CD14-positive monocyte (primary cell): Measurements from ENCODE around the gene AQP12A. TPM values are rescaled to one million over a fixed set of nuclear protein-coding genes. Genes with fewer than 3 reads are reported as not detected.

Source experiments
- DNase-seq, 3 donors: peaks; one replicate each; pipeline ENCODE4 v3.0.0-alpha.2; 2011 to 2022
- H2AFZ ChIP-seq: 2 replicates; pipeline ENCODE4 v1.6.0; 2012; ENCODE audit warnings: mild to moderate bottlenecking, low read depth, low read length, inconsistent platforms; ENCODE audit not compliant: insufficient read depth, poor library complexity, severe bottlenecking
- H3K27ac ChIP-seq, 2 donors: 1 replicate in 1 of 2; 2 replicates in 1 of 2; pipeline ENCODE4 v1.5.1; 2012 to 2013; ENCODE audit warnings: low read length in 2 of 2, control low read depth in 1 of 2, inconsistent platforms in 1 of 2, low read depth in 1 of 2, mild to moderate bottlenecking in 1 of 2
- H3K27me3 ChIP-seq, 2 donors: one replicate each; pipeline versions ENCODE4 v1.6.0 to v1.6.1; 2011 to 2013; ENCODE audit warnings: low read length in 2 of 2; ENCODE audit not compliant: control insufficient read depth in 2 of 2, insufficient read depth in 2 of 2
- H3K36me3 ChIP-seq, 2 donors: replicated peaks in 1 of 2; 1 replicate in 1 of 2; 2 replicates in 1 of 2; pipeline versions ENCODE4 v1.5.1 to v1.6.1; 2012 to 2013; ENCODE audit warnings: low read length in 2 of 2, control low read depth in 1 of 2, inconsistent platforms in 1 of 2, mild to moderate bottlenecking in 1 of 2; ENCODE audit not compliant: insufficient read depth in 2 of 2, control insufficient read depth in 1 of 2
- H3K4me1 ChIP-seq, 2 donors: 1 replicate in 1 of 2; 2 replicates in 1 of 2; pipeline versions ENCODE4 v1.5.1 to v1.6.1; 2012 to 2013; ENCODE audit warnings: low read length in 2 of 2, control low read depth in 1 of 2, inconsistent platforms in 1 of 2, mild to moderate bottlenecking in 1 of 2, moderate library complexity in 1 of 2; ENCODE audit not compliant: insufficient read depth in 2 of 2, control insufficient read depth in 1 of 2
- H3K4me2 ChIP-seq: replicated peaks from 2 replicates; pipeline ENCODE3; 2012; ENCODE audit warnings: low read length, moderate library complexity, mild to moderate bottlenecking; ENCODE audit not compliant: poor library complexity, severe bottlenecking; ENCODE audit errors: extremely low read depth
- H3K4me3 ChIP-seq, 3 experiments: fragments of 200-600 bp in 1 of 3; sonication (generic) in 1 of 3; replicated peaks in 1 of 3; 1 replicate in 2 of 3; 2 replicates in 1 of 3; pipeline ENCODE4 v1.5.1; 2011 to 2013; ENCODE audit warnings: low read length in 3 of 3, mild to moderate bottlenecking in 3 of 3, control low read depth in 2 of 3, low read depth in 2 of 3, inconsistent platforms in 1 of 3, moderate library complexity in 1 of 3
- H3K79me2 ChIP-seq: 2 replicates; pipeline ENCODE4 v1.6.0; 2012; ENCODE audit warnings: mild to moderate bottlenecking, control low read depth, inconsistent platforms, low read length, moderate library complexity; ENCODE audit not compliant: insufficient read depth
- H3K9ac ChIP-seq: 2 replicates; pipeline ENCODE4 v1.6.0; 2017; ENCODE audit warnings: low read length, mild to moderate bottlenecking; ENCODE audit not compliant: insufficient read depth, poor library complexity, severe bottlenecking
- H3K9me3 ChIP-seq, 2 donors: replicated peaks in 1 of 2; 1 replicate in 1 of 2; 2 replicates in 1 of 2; pipeline versions ENCODE4 v1.5.1 to v1.6.1; 2012 to 2013; ENCODE audit warnings: low read length in 2 of 2, control low read depth in 1 of 2; ENCODE audit not compliant: control insufficient read depth in 1 of 2, insufficient read depth in 1 of 2
- H4K20me1 ChIP-seq: 2 replicates; pipeline ENCODE4 v1.6.0; 2012; ENCODE audit warnings: mild to moderate bottlenecking, low read length, control low read depth, moderate library complexity; ENCODE audit not compliant: insufficient read depth
- H3K27ac Mint-ChIP-seq, 7 donors: one replicate each; pipeline ENCODE4 v1.8.0; 2020; ENCODE audit warnings: mild to moderate bottlenecking in 7 of 7, mixed read lengths in 7 of 7, moderate library complexity in 6 of 7, inconsistent platforms in 2 of 7
- H3K27me3 Mint-ChIP-seq, 3 donors: one replicate each; pipeline ENCODE4 v1.8.0; 2021 to 2022; ENCODE audit warnings: low read depth in 3 of 3, mild to moderate bottlenecking in 3 of 3, mixed read lengths in 3 of 3, moderate library complexity in 3 of 3, inconsistent platforms in 1 of 3
- H3K36me3 Mint-ChIP-seq, 2 donors: one replicate each; pipeline ENCODE4 v1.8.0; 2020; ENCODE audit warnings: mixed read lengths in 2 of 2, inconsistent platforms in 1 of 2, mild to moderate bottlenecking in 1 of 2
- H3K4me1 Mint-ChIP-seq: one replicate; pipeline ENCODE4 v1.8.0; 2020; ENCODE audit warnings: mild to moderate bottlenecking, mixed read lengths
- H3K4me3 Mint-ChIP-seq, 2 donors: one replicate each; pipeline ENCODE4 v1.8.0; 2020; ENCODE audit warnings: mild to moderate bottlenecking in 2 of 2, mixed read lengths in 2 of 2, moderate library complexity in 1 of 2
- H3K9me3 Mint-ChIP-seq, 7 donors: one replicate each; pipeline ENCODE4 v1.8.0; 2020 to 2022; ENCODE audit warnings: mixed read lengths in 7 of 7, mild to moderate bottlenecking in 6 of 7, moderate library complexity in 6 of 7, inconsistent platforms in 2 of 7
- CTCF ChIP-seq: fragments of 200-600 bp; IDR thresholded peaks from one replicate; pipeline ENCODE4 v1.8.0; 2022; ENCODE audit warnings: antibody characterized with exemption, mild to moderate bottlenecking
- WGBS: methylation state at CpG from one replicate; pipeline ENCODE4 v1.1.5; 2013; ENCODE audit warnings: missing lambda C conversion rate; ENCODE audit not compliant: insufficient coverage; 5-methylcytosine and 5-hydroxymethylcytosine counted together
- intact Hi-C, 2 donors: fragments of 100-400 bp; cut with micrococcal nuclease; formaldehyde crosslinking; loops; one replicate each; pipeline versions ENCODE4 v1.15.0 to v1.15.1; 2023
- polyA plus RNA-seq, 3 donors: library from polyadenylated mRNA; depleted of rRNA in 1 of 3; unstranded in 2 of 3; stranded (reverse) in 1 of 3; fragments of 300-500 nt in 2 of 3; fragments of >200 nt in 1 of 3; fragmentation: Illumina TruSeq in 2 of 3; gene quantifications; 1 replicate in 2 of 3; 2 replicates in 1 of 3; pipeline ENCODE4 v1.2.3, GENCODE V29; 2012 to 2021

AQP12A gene
- polyA plus RNA-seq, 3 donors = not detected

- Histone ChIP-seq H3K79me2 (no peaks in the 10 kb centered on the region), H3K9me3 (no peaks in the 10 kb centered on the region), H3K4me1 (no peaks in the 10 kb centered on the region), H3K27ac (no peak overlapping the region), H3K4me3 (no peak overlapping the region), H3K9ac (no peak overlapping the region), H3K27me3 (no peaks in the 10 kb centered on the region), H3K36me3 (no peaks in the 10 kb centered on the region), H4K20me1 (no peaks in the 10 kb centered on the region), H3K4me2 (no peak overlapping the region), H2AFZ (no peak overlapping the region)
- intact Hi-C loops = no loop called here
- WGBS = 97% methylated on average over 5 of the region's 5 CpGs
- Mint-ChIP-seq H3K9me3 (no peaks in the 10 kb centered on the region), H3K36me3 (no peaks in the 10 kb centered on the region), H3K4me1 (peaks cover 2% of the 10 kb centered on the region), H3K27me3 (peaks cover 2 to 8% (median 3%) of the 10 kb centered on the region in 3 donors), H3K4me3 (no peak overlapping the region), H3K27ac (no peak overlapping the region)
- no peak for DNase-seq
- TF ChIP-seq CTCF = no peak
These were observed 20.0 kb downstream of the AQP12A start for GRCh38 chr2:240711701-240712100.

DNA sequence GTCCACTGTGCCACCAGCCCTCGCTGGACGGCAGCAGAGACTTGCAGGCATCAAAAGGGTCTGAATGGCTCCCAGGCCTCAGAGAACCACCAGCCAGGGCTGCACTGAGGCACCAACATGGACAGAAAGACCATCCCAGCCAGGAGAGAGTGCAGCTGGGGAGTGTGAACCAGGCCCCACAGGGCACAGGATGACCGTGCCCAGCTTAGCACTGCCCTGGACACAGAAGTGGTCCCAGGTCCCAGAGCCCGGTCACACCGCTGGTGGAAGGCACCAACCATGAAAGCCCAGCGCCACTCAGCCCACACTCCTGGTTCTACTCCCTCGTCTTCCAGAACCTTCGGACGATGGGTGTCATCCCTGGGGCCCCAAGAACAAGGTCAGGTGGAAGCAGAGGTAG lies 20.5 kb downstream of the AQP12A start:
- Mint-ChIP-seq H3K27me3 (peaks cover 2 to 8% (median 3%) of the 10 kb centered on the region in 3 donors), H3K27ac (no peak overlapping the region), H3K4me1 (peaks cover 2% of the 10 kb centered on the region), H3K36me3 (no peaks in the 10 kb centered on the region), H3K9me3 (no peaks in the 10 kb centered on the region), H3K4me3 (no peak overlapping the region)
- Histone ChIP-seq H3K27ac (no peak overlapping the region), H3K36me3 (no peaks in the 10 kb centered on the region), H4K20me1 (no peaks in the 10 kb centered on the region), H3K9me3 (no peaks in the 10 kb centered on the region), H3K4me2 (no peak overlapping the region), H3K4me1 (no peaks in the 10 kb centered on the region), H3K4me3 (no peak overlapping the region), H3K9ac (no peak overlapping the region), H3K79me2 (no peaks in the 10 kb centered on the region), H2AFZ (no peak overlapping the region), H3K27me3 (no peaks in the 10 kb centered on the region)
- 100% methylated on average over 9 of the region's 9 CpGs for WGBS
- no peak for TF ChIP-seq CTCF
- intact Hi-C loops = no loop called here
- DNase-seq = no peak
